Measurements from ENCODE around the gene USP14. TPM values are rescaled to one million over a fixed set of nuclear protein-coding genes. Genes with fewer than 3 reads are reported as not detected.

USP14 gene
- polyA plus RNA-seq, 1 donor from 2014 or later, result 41.7 TPM

DNA sequence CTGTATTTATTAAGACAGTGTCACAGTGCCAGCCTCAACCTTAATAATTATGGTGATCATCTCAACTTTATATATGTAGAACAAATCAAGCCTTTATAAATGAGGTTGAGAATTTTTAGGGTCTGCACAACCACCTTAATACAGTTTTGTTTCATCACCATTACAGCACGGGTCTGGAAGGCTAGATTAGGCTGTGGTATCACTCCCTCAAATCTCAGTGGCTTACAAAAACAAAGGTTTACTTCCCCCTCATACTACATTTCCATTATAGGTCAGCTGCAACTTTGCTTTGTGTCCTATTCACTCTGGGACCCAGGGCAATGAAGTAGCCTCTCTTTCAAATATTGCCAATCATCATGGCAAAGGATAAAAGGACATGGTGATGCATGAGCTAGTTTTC, 23.3 kb upstream of the USP14 start:
- H3K27me3 ChIP-seq (ENCODE audit: insufficient read depth, low read depth, low read length), result no peaks in the 10 kb centered on the region
- no peaks in the 10 kb centered on the region for H3K9me3 ChIP-seq (ENCODE audit: low read length)
- H3K4me2 ChIP-seq (ENCODE audit: low read length), result no peak overlapping the region
- TF ChIP-seq EZH2 (IDR thresholded peaks at IDR 0.05; ENCODE audit: borderline replicate concordance, insufficient read depth, low read length, poor library complexity, severe bottlenecking), result no peak
- TF ChIP-seq SMC3 (conservative IDR thresholded peaks at IDR 0.05; ENCODE audit: poor library complexity), result no peak
- TF ChIP-seq REST (IDR thresholded peaks at IDR 0.05; ENCODE audit: borderline replicate concordance), result no peak
- TF ChIP-seq POLR2AphosphoS5 (IDR thresholded peaks at IDR 0.05), result no peak
- no peak for TF ChIP-seq EP300 (conservative IDR thresholded peaks at IDR 0.05; ENCODE audit: poor library complexity, severe bottlenecking)
- no peak for TF ChIP-seq MXI1 (conservative IDR thresholded peaks at IDR 0.05; ENCODE audit: poor library complexity, severe bottlenecking)
- no peak for TF ChIP-seq TAF1 (IDR thresholded peaks at IDR 0.05; ENCODE audit: low read depth)
- TF ChIP-seq RAD21 (conservative IDR thresholded peaks at IDR 0.05), result no peak
- TF ChIP-seq CTCF (IDR thresholded peaks at IDR 0.05; ENCODE audit: poor library complexity, severe bottlenecking), result no peak
- no peaks in the 10 kb centered on the region for H3K9me2 ChIP-seq (ENCODE audit: insufficient read depth, low read length)
- H2AFZ ChIP-seq (ENCODE audit: low read depth, low read length), result no peak overlapping the region
- H3K36me3 ChIP-seq (ENCODE audit: insufficient read depth, low read length), result no peaks in the 10 kb centered on the region
- H3K4me3 ChIP-seq (ENCODE audit: low read length), result no peak overlapping the region
- H3K9ac ChIP-seq (ENCODE audit: low read length), result no peak overlapping the region
- H3F3A ChIP-seq (ENCODE audit: insufficient read depth, low read length, poor library complexity, severe bottlenecking), result no peaks in the 10 kb centered on the region
- H4K20me1 ChIP-seq (ENCODE audit: insufficient read depth), result no peaks in the 10 kb centered on the region
- no peak overlapping the region for H3K27ac ChIP-seq (ENCODE audit: low read length)
- no peaks in the 10 kb centered on the region for H3K79me2 ChIP-seq (replicated peaks; ENCODE audit: insufficient read depth, low read length)

DNA sequence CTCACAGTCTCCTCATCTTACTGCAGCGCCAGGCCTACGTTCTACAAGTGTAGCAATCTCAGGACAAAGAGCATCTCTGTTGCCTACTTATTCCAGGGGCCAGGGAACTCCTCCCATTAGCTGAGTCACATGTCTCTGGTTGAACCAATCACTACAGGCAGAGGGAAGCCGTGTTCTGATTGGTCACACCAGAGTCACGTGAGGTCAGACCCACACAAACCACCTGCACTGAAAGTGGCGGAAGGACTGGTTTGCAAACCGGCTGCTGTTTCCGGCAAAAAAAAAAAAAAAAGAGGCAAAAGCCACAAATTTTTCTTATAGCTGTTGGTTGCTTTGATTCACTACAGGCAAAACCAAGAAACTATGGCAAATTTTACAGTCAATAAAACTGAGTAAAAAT, 21.9 kb upstream of the USP14 start:
- Histone ChIP-seq H4K20me1 (ENCODE audit: insufficient read depth) (no peaks in the 10 kb centered on the region), H3K9ac (ENCODE audit: low read length) (no peak overlapping the region), H3K9me2 (ENCODE audit: insufficient read depth, low read length) (no peaks in the 10 kb centered on the region), H3K27ac (ENCODE audit: low read length) (no peak overlapping the region), H3K4me2 (ENCODE audit: low read length) (no peak overlapping the region), H3K27me3 (ENCODE audit: insufficient read depth, low read depth, low read length) (no peaks in the 10 kb centered on the region), H3K9me3 (ENCODE audit: low read length) (no peaks in the 10 kb centered on the region), H3F3A (ENCODE audit: insufficient read depth, low read length, poor library complexity, severe bottlenecking) (no peaks in the 10 kb centered on the region), H3K4me3 (ENCODE audit: low read length) (no peak overlapping the region), H2AFZ (ENCODE audit: low read depth, low read length) (no peak overlapping the region), H3K79me2 (replicated peaks; ENCODE audit: insufficient read depth, low read length) (no peaks in the 10 kb centered on the region), H3K36me3 (ENCODE audit: insufficient read depth, low read length) (no peaks in the 10 kb centered on the region)
- TF ChIP-seq EP300 (conservative IDR thresholded peaks at IDR 0.05; ENCODE audit: poor library complexity, severe bottlenecking), result no peak
- TF ChIP-seq TAF1 (IDR thresholded peaks at IDR 0.05; ENCODE audit: low read depth), result no peak
- no peak for TF ChIP-seq CTCF (IDR thresholded peaks at IDR 0.05; ENCODE audit: poor library complexity, severe bottlenecking)
- TF ChIP-seq POLR2AphosphoS5 (IDR thresholded peaks at IDR 0.05), result no peak
- no peak for TF ChIP-seq REST (IDR thresholded peaks at IDR 0.05; ENCODE audit: borderline replicate concordance)
- TF ChIP-seq EZH2 (IDR thresholded peaks at IDR 0.05; ENCODE audit: borderline replicate concordance, insufficient read depth, low read length, poor library complexity, severe bottlenecking), result no peak
- no peak for TF ChIP-seq RAD21 (conservative IDR thresholded peaks at IDR 0.05)
- TF ChIP-seq MXI1 (conservative IDR thresholded peaks at IDR 0.05; ENCODE audit: poor library complexity, severe bottlenecking), result no peak
- TF ChIP-seq SMC3 (conservative IDR thresholded peaks at IDR 0.05; ENCODE audit: poor library complexity), result no peak
